T-helper 9 cell (primary cell): ENCODE results near the gene HPCA.

ENCODE experiments used
- DNase-seq: peaks from one replicate; pipeline ENCODE4 v3.0.0-alpha.2; 2020
- total RNA-seq, 2 donors: gene quantifications; one replicate each; lab custom pipeline; 2026; lab: John Stamatoyannopoulos, UW

The HPCA gene
- total RNA-seq, result 0 to 0.24 reads per million in 2 donors

GRCh38 chr1:32886004-32886827 lies at the start of gene HPCA:
HPCA (plus strand) TSS chr1:32886491; CDS start chr1:32888899, 2,408 bp downstream.
- peak; percentile 22 for DNase-seq

- DNase-seq, result no peak
Measured at GRCh38 chr1:32848354-32849063, 37.8 kb upstream of the HPCA start.

GRCh38 chr1:32855861-32856617 lies 30.3 kb upstream of the HPCA start:
- no peak for DNase-seq

- no peak for DNase-seq
Measured at GRCh38 chr1:32858136-32858535, 28.2 kb upstream of the HPCA start.

GRCh38 chr1:32858791-32859190 lies 27.5 kb upstream of the HPCA start:
- DNase-seq, result no peak

- no peak for DNase-seq
Measured at GRCh38 chr1:32859915-32860314, 26.4 kb upstream of the HPCA start.

- DNase-seq, result no peak
Measured at GRCh38 chr1:32860566-32860965, 25.7 kb upstream of the HPCA start.

GRCh38 chr1:32861904-32862695 lies 24.2 kb upstream of the HPCA start:
- no peak for DNase-seq

- no peak for DNase-seq
Measured at GRCh38 chr1:32863218-32863880, 22.9 kb upstream of the HPCA start.

- no peak for DNase-seq
Measured at GRCh38 chr1:32863881-32864245, 22.4 kb upstream of the HPCA start.

- DNase-seq, result no peak
Measured at GRCh38 chr1:32864375-32865019, 21.8 kb upstream of the HPCA start.

GRCh38 chr1:32865639-32866405 lies 20.5 kb upstream of the HPCA start:
- DNase-seq, result no peak

GRCh38 chr1:32867151-32867550 lies 19.1 kb upstream of the HPCA start:
- DNase-seq, result no peak

- DNase-seq, result no peak
Measured at GRCh38 chr1:32867671-32868070, 18.6 kb upstream of the HPCA start.

- no peak for DNase-seq
Measured at GRCh38 chr1:32868085-32868484, 18.2 kb upstream of the HPCA start.

- DNase-seq, result no peak
Measured at GRCh38 chr1:32868806-32869455, 17.4 kb upstream of the HPCA start.

- no peak for DNase-seq
Measured at GRCh38 chr1:32869923-32870614, 16.2 kb upstream of the HPCA start.

GRCh38 chr1:32870615-32871363 lies 15.5 kb upstream of the HPCA start, which contains the start of gene FNDC5:
FNDC5 (minus strand) TSS chr1:32870912.
- no peak for DNase-seq
